NCI-H1694 (cell line): Measurements from ENCODE around the gene UBIAD1.
A peak's percentile ranks its signal among the peaks of the same experiment; 100 is the strongest.
"Not testable (repeated sequence)": the region's sequence is repeated elsewhere in the genome, so short reads cannot be mapped to it uniquely, and the experiment has no call there.

ENCODE experiments used
- DNase-seq: peaks from one replicate; lab custom pipeline; 2025; lab: John Stamatoyannopoulos, UW

The UBIAD1 gene

GRCh38 chr1:11279630-11280029 is 6.6 kb downstream of the UBIAD1 start:
- no peak for DNase-seq

DNA sequence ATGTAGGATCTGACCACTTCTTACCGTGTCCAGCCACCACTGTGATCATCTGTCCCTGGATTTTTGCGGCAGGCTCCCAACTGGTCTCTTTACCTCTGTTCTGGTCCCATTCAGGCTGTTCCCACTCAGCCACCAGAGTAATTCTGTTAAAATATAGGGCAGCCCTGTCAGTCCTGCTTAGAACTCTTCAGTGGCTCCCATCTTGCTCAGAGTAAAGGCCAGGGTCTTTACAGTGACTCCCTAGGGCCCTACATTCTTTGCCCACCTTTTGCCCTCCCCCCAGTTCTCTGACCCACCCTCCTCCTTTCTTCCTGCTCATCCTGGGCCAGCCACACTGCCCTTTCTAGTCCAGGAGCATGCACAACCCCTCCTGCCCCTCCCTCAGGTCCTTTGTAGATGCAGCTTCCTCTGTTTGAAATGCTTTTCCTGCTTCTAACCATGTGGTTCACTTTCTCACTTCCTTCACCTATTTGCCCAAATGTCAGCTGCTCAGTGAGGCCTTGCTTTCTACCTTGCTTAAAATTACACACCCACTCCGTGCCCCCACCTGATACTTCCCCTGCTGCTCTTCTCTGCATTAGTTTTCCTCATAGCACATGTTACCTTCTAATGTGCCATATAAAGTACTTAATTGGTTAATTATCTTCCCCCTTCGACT is 7.8 kb downstream of the UBIAD1 start:
- no peak for DNase-seq

GRCh38 chr1:11281518-11282331 is 8.7 kb downstream of the UBIAD1 start:
- no peak for DNase-seq

- DNase-seq: no peak
Measured at GRCh38 chr1:11283151-11283550, 10.2 kb downstream of the UBIAD1 start.

- no peak for DNase-seq
Measured at GRCh38 chr1:11284784-11285183, 11.8 kb downstream of the UBIAD1 start.

DNA sequence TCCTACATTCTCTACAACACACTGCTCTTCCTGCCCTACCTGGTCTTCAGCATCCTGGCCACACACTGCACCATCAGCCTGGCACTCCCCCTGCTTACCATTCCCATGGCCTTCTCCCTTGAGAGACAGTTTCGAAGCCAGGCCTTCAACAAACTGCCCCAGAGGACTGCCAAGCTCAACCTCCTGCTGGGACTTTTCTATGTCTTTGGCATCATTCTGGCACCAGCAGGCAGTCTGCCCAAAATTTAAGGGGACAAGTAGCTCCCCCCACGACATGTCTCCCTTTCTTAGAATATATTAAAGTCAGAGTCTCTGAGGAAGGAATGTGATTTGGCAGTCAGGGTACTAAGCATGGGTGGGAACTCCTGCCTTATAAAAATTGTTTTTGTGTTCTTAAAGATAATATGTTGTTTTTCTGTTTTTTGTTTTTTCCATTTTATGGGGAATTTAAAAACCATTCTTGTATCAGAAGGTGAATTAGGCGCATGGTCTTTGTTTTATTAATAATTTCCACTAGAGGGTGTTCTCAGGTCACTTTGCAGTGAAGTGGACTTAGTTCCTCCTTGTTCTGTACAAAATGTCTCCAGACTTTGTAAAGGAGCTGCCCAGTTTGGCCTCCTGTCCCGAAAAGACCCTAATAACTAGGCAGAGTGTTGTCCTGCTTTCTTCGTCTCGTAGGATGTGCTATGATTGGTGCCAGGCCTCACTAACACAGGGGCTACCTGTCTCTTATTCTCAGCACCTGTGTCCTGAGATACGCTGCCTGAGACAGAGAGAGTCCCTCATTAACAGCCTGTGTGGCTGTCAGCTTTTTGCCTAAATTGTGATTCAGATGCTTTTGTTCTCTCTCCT is 13.1 kb downstream of the UBIAD1 start:
- peak; percentile 29 for DNase-seq

DNA sequence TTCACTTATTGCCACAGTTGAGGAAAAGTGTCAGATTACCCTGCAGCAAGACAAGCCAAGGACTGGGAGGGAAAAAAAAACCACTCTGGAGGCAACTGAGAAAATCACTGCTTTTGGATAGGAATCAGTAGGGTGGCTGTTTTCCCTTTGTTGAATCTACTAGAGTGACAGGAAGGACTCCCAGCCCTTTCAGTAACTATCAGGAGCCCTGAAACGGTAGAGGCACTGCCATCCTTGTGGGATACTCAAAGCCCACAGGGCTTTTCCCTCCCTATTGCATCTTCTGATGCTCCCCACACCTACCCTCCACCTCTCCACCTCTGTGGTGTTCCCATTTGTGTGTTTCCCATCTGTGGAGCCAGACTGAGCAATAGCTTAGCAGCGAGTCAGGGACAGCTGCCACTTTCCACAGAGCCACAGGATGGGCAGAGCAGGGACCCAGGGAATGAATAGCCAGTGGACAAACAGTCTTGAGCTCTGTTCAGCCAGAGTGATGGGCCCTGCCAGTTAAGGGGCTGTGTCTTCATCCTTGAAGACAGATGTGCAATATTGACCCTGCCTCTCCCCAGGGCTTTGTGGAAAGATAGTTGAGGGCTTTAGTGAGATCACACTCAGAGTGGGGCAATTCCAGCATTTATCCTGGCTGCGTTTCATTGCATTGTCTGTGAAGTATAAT is 13.9 kb downstream of the UBIAD1 start:
- no peak for DNase-seq

- no peak for DNase-seq
Measured at GRCh38 chr1:11289064-11289463, 16.1 kb downstream of the UBIAD1 start.

DNA sequence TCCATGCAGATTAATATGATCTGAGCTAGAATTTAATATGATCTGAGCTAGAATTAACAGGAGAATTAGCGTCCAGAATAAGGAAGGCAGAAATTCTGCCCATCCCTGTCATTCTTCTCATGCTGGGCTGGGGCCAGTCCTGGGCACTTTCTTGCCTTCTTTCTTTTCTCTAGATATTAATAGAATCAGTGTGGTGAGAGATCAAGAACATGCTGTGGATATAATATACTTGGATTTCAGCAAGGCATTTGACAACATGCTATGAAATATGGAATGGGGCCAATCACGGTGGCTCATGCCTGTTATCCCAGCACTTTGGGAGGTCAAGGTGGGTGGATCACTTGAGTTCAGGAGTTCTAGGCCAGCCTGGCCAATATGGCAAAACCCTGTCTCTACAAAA is 18.1 kb downstream of the UBIAD1 start:
- no peak for DNase-seq

- DNase-seq: no peak
Measured at GRCh38 chr1:11293856-11294255, 20.9 kb downstream of the UBIAD1 start.

DNA sequence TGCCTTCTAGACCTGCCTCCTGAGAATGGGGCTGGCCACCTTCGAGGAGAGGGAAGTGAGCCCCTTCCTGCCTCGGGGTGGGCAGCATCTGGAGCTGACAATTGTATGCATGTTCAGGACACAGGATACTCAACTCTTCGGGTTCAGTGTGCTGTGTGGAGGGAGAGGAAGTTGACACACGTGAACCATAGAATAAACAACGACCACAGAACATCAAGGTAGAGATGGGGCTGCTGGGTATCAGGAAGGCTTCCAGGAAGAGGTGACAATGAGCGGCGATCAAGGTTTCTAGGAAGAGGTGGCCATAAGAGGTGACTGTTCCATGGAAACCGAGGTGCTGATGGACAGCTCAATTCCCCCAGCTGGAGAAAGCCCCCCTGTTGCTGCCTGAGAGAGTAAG is 22.0 kb downstream of the UBIAD1 start:
- DNase-seq: no peak

DNA sequence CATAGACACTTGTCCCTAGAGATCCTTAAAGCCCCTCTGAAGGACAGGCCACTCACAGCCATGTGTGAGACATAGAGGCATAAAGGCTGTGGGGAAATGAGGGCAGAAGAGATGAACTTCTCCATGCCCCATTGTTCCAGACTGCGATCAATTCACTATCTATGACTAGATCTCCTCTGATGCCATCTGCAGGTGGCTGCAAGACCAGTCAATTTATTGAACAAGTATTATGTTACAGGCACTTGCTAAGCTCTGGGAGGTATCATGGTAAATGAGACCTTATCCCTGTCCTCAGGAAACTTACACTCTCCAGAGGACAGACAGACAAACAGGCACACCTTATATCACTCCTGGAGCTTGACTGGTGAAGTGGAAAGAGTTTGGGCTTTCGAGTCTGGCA is 22.9 kb downstream of the UBIAD1 start:
- no peak for DNase-seq

DNA sequence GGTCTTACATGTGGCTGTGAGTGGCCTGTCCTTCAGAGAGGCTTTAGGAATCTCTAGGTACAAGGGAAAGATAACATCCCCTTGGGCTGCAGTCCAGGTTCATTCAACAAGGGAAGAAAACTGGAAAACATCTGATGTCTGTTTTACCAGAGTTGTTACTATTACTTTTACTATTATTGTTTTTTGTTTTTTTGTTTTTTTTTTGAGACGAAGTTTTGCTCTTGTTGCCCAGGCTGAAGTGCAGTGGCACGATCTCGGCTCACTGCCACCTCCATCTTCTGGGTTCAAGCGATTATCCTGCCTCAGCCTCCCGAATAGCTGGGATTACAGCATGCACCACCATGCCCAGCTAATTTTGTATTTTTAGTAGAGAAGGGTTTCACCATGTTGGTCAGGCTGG is 24.8 kb downstream of the UBIAD1 start:
- DNase-seq: not testable (repeated sequence)

DNA sequence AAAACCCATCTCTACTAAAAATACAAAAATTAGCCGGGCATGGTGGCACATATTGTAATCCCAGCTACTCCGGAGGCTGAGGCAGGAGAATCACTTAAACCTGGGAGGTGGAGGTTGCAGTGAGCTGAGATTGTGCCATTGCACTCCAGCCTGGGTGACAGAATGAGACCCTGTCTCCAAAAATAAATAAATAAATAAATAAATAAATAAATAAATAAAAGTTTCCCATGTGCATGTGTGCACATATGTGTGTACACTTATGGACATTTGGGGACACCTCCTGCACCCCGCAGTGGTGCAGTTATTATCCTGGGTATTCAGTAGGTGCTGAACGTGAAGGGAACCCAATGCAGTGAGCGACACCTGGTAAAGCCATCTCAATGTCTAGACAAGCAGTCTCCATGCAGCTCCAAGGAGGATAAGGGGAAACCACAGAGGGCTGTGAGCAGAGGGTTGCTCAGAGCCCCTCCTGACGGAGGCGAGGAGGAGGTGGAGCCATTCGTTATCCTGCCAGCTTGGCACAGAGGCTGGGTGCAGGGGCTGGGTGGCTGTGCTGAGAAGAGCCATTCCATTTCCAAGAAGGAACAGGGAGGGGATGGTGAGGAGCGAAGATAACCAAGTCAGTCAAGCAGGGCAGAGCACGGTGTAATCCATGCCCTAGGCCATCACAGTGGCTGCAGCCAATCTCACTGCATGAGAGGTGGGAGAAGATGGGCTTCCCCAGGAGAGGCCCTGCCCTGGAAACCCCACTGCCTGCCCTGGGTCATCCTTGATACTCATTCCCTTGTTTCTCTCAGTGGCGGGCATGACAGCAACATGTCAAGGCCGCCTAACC is 25.6 kb downstream of the UBIAD1 start:
- no peak for DNase-seq

GRCh38 chr1:11299225-11299574 is 26.2 kb downstream of the UBIAD1 start:
- DNase-seq: no peak

GRCh38 chr1:11301601-11302000 is 28.6 kb downstream of the UBIAD1 start:
- no peak for DNase-seq

GRCh38 chr1:11302366-11302765 is 29.4 kb downstream of the UBIAD1 start:
- DNase-seq: no peak

- DNase-seq: not testable (repeated sequence)
Measured at GRCh38 chr1:11305516-11305915, 32.5 kb downstream of the UBIAD1 start.

- DNase-seq: no peak
Measured at GRCh38 chr1:11307852-11308251, 34.9 kb downstream of the UBIAD1 start.

- DNase-seq: no peak
Measured at GRCh38 chr1:11308699-11309224, 35.8 kb downstream of the UBIAD1 start.

DNA sequence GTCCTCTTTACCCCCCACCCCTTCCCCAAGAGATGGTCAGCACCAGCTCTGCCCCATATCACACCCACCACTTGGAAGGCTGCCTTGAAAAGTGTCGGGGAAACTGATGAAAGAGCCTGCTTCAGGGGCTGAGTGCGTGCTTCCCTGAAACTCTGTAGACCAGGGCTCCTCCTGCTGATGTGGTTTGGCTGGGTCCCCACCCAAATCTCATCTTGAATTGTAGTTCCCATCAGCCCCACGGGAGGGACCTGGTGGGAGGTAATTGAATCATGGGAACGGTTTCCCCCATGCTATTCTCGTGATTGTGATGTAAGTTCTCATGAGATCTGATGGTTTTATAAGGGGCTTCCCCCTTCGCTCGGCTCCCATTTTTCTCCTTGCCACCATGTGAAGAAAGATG is 36.4 kb downstream of the UBIAD1 start:
- DNase-seq: no peak
